GM12878 (cell line): ENCODE data around the gene PCF11. TPM values are rescaled to one million over a fixed set of nuclear protein-coding genes. Genes with fewer than 3 reads are reported as not detected.

Source experiments
- ATAC-seq: fragments of 200-7000 bp; cut with Tn5 transposase; 3 replicates; pipeline ENCODE4 v1.9.1; 2020; ENCODE audit warnings: mild to moderate bottlenecking, moderate library complexity
- BruUV-seq: library from RNA; stranded (reverse); fragments of 400-500 nt; replicated peaks from 2 replicates; lab custom pipeline; 2021; lab: Mats Ljungman, UMichigan
- CTCF ChIA-PET: fragments of 300-600 bp; sonication (Branson Sonifier 250); formaldehyde crosslinking; extraction: SDS; loops from one replicate; lab custom pipeline; 2021; ENCODE audit warnings: inconsistent platforms; lab: Yijun Ruan, JAX
- POLR2A ChIA-PET: fragments of 350-600 bp; formaldehyde crosslinking; extraction: SDS; loops from one replicate; lab custom pipeline; 2021; ENCODE audit warnings: inconsistent platforms; lab: Charles Lee
- RAD21 ChIA-PET: fragments of 300-600 bp; sonication (Branson Sonifier 250); formaldehyde crosslinking; loops from one replicate; lab custom pipeline; 2023; ENCODE audit warnings: antibody characterized with exemption; ENCODE audit not compliant: unreplicated experiment; lab: Charles Lee
- SMC1A ChIA-PET: fragments of 300-600 bp; sonication (Branson Sonifier 250); formaldehyde crosslinking; loops from one replicate; lab custom pipeline; 2023; ENCODE audit not compliant: unreplicated experiment, uncharacterized antibody; lab: Charles Lee
- DNase-seq: peaks from one replicate; pipeline ENCODE4 v3.0.0-alpha.2; 2011; ENCODE audit warnings: low read depth, low spot score
- FAIRE-seq: peaks from 3 replicates; lab custom pipeline; 2011; peaks lifted over from hg19 to GRCh38; lab: Jason Lieb, UNC
- H2AFZ ChIP-seq: 2 replicates; pipeline ENCODE4 v1.6.0; 2011; ENCODE audit warnings: low read depth, low read length, control low read depth; ENCODE audit not compliant: control insufficient read depth
- H3K27ac ChIP-seq: 2 replicates; pipeline ENCODE4 v1.5.1; 2011; ENCODE audit warnings: control low read depth; ENCODE audit not compliant: control insufficient read depth, insufficient read depth
- H3K27me3 ChIP-seq, 2 experiments: replicated peaks in 1 of 2; 2 replicates each; pipeline versions ENCODE4 v1.6.0 to v1.6.1; 2011; ENCODE audit warnings: low read length in 1 of 2; ENCODE audit not compliant: control insufficient read depth in 2 of 2, insufficient read depth in 2 of 2
- H3K36me3 ChIP-seq, 2 experiments: 2 replicates each; pipeline ENCODE4 v1.5.1; 2011; ENCODE audit warnings: low read length in 1 of 2; ENCODE audit not compliant: control insufficient read depth in 2 of 2, insufficient read depth in 2 of 2
- H3K4me1 ChIP-seq: 2 replicates; pipeline ENCODE4 v1.6.1; 2011; ENCODE audit warnings: mild to moderate bottlenecking, low read length, moderate library complexity, mixed read lengths; ENCODE audit not compliant: control insufficient read depth, insufficient read depth
- H3K4me2 ChIP-seq: 2 replicates; pipeline ENCODE4 v1.6.0; 2011; ENCODE audit warnings: control low read depth; ENCODE audit not compliant: control insufficient read depth, insufficient read depth
- H3K4me3 ChIP-seq: fragments of 200-600 bp; sonication (generic); 2 replicates; pipeline ENCODE4 v1.5.1; 2016
- H3K79me2 ChIP-seq: 2 replicates; pipeline ENCODE4 v1.6.0; 2011; ENCODE audit warnings: low read length; ENCODE audit not compliant: control insufficient read depth, insufficient read depth
- H3K9ac ChIP-seq: 2 replicates; pipeline ENCODE4 v1.8.0; 2011; ENCODE audit warnings: low read length, control low read depth, mixed read lengths; ENCODE audit not compliant: control insufficient read depth, insufficient read depth
- H3K9me3 ChIP-seq: replicated peaks from 3 replicates; pipeline ENCODE4 v1.5.1; 2011; ENCODE audit warnings: mild to moderate bottlenecking, low read length; ENCODE audit not compliant: control insufficient read depth, insufficient read depth
- H4K20me1 ChIP-seq: 2 replicates; pipeline ENCODE4 v1.6.0; 2011; ENCODE audit not compliant: control insufficient read depth, insufficient read depth
- CBX3 ChIP-seq: fragments of 200-600 bp; sonication (generic); IDR thresholded peaks from 2 replicates; pipeline ENCODE4 v1.6.1; 2016; ENCODE audit warnings: low read depth, borderline replicate concordance
- CHD1 ChIP-seq: IDR thresholded peaks from 2 replicates; pipeline ENCODE4 v1.6.1; 2012; ENCODE audit warnings: low read depth, low read length, improper control_type of control experiment
- CHD4 ChIP-seq: fragments of 200-600 bp; sonication (generic); IDR thresholded peaks from 2 replicates; pipeline ENCODE4 v1.6.1; 2016; ENCODE audit warnings: mild to moderate bottlenecking
- CTCF ChIP-seq, 3 experiments: IDR thresholded peaks in 2 of 3; conservative IDR thresholded peaks in 1 of 3; 2 replicates each; pipeline ENCODE4 v1.5.1; 2011; ENCODE audit warnings: low read depth in 3 of 3, low read length in 3 of 3, mild to moderate bottlenecking in 3 of 3, control low read depth in 2 of 3, moderate library complexity in 2 of 3, inconsistent platforms in 1 of 3, mixed read lengths in 1 of 3; ENCODE audit not compliant: control insufficient read depth in 2 of 3, insufficient read depth in 1 of 3; ENCODE audit errors: extremely low read depth in 1 of 3
- CUX1 ChIP-seq: IDR thresholded peaks from 2 replicates; pipeline ENCODE4 v1.6.1; 2012; ENCODE audit warnings: improper control_type of control experiment, low read depth, low read length; ENCODE audit not compliant: insufficient replicate concordance
- EZH2 ChIP-seq: IDR thresholded peaks from 2 replicates; pipeline ENCODE4 v1.6.1; 2012; ENCODE audit warnings: low read depth, mild to moderate bottlenecking, control low read depth, inconsistent platforms, low read length, borderline replicate concordance; ENCODE audit not compliant: control insufficient read depth
- FOXM1 ChIP-seq: IDR thresholded peaks from 2 replicates; pipeline ENCODE4 v1.6.1; 2012; ENCODE audit warnings: low read depth, mild to moderate bottlenecking, inconsistent platforms, low read length, moderate library complexity
- MYB ChIP-seq: fragments of 150-350 bp; IDR thresholded peaks from 2 replicates; pipeline ENCODE4 v1.6.1; 2014; ENCODE audit warnings: mild to moderate bottlenecking, low read depth, low read length, borderline replicate concordance
- NFYB ChIP-seq: IDR thresholded peaks from 2 replicates; pipeline ENCODE4 v1.6.1; 2011; ENCODE audit warnings: low read depth, mild to moderate bottlenecking, low read length, improper control_type of control experiment, moderate library complexity; ENCODE audit not compliant: insufficient read depth
- POLR2A ChIP-seq: IDR thresholded peaks from 2 replicates; pipeline ENCODE4 v1.6.1; 2011; ENCODE audit warnings: low read depth, mild to moderate bottlenecking, low read length
- RAD21 ChIP-seq: IDR thresholded peaks from 2 replicates; pipeline ENCODE4 v1.6.1; 2011; ENCODE audit warnings: mild to moderate bottlenecking, low read depth, low read length, moderate library complexity; ENCODE audit not compliant: insufficient read depth
- SIX5 ChIP-seq: IDR thresholded peaks from 2 replicates; pipeline ENCODE4 v1.6.1; 2011; ENCODE audit warnings: mild to moderate bottlenecking, low read depth, low read length, moderate library complexity; ENCODE audit not compliant: severe bottlenecking
- SMC3 ChIP-seq: IDR thresholded peaks from 2 replicates; pipeline ENCODE4 v1.6.1; 2011; ENCODE audit warnings: low read length, improper control_type of control experiment, borderline replicate concordance
- ZNF207 ChIP-seq: fragments of 450-650 bp; IDR thresholded peaks from 2 replicates; pipeline ENCODE4 v1.6.1; 2014; ENCODE audit warnings: antibody characterized with exemption, mild to moderate bottlenecking, borderline replicate concordance
- WGBS: methylation state at CpG from one replicate; pipeline ENCODE4 v1.1.6; 2016; ENCODE audit warnings: low lambda C conversion rate; ENCODE audit not compliant: insufficient replicate concordance, insufficient coverage; ENCODE audit errors: missing lambda C conversion rate; 5-methylcytosine and 5-hydroxymethylcytosine counted together
- in situ Hi-C: fragments of 300-500 bp; cut with MboI; formaldehyde crosslinking; loops from 9 replicates; pipeline ENCODE4 v1.14.3; 2018; ENCODE audit warnings: mixed read lengths
- intact Hi-C: fragments of 100-400 bp; cut with micrococcal nuclease; formaldehyde crosslinking; loops from one replicate; pipeline ENCODE4 v1.14.2; 2022; ENCODE audit not compliant: unreplicated experiment
- polyA plus RNA-seq, 11 experiments: library from polyadenylated mRNA; depleted of rRNA in 4 of 11; unstranded in 6 of 11; stranded (reverse) in 5 of 11; fragments of >200 nt; fragmentation: Nextera tagmentation in 4 of 11; fragmentation: Illumina TruSeq in 1 of 11; extraction: Ambion mirVana in 4 of 11; extraction: Trizol in 1 of 11; gene quantifications; 1 replicate in 1 of 11; 2 replicates in 10 of 11; pipeline versions ENCODE4 v1.2.1 to v1.2.3, GENCODE V29; 2011 to 2016; ENCODE audit warnings: inconsistent platforms in 2 of 11, missing spikeins in 2 of 11, low read depth in 1 of 11
- total RNA-seq, 4 experiments: library from RNA; depleted of rRNA in 3 of 4; stranded (reverse); fragments of >200 nt in 3 of 4; fragmentation: Illumina TruSeq in 1 of 4; extraction: Trizol in 1 of 4; gene quantifications; 2 replicates each; pipeline versions ENCODE4 v1.2.1 to v1.2.3, GENCODE V29; 2013 to 2021
- TF ChIP-seq, protein P1 (sequence below): IDR thresholded peaks from 2 replicates; pipeline ENCODE4 v1.6.1; 2012; ENCODE audit warnings: low read depth, low read length, improper control_type of control experiment
- TF ChIP-seq, protein P2 (sequence below): fragments of 450-650 bp; IDR thresholded peaks from 2 replicates; pipeline ENCODE4 v1.6.1; 2016; ENCODE audit warnings: mild to moderate bottlenecking

PCF11 gene
- total and polyA plus RNA-seq, 10 of the 15 experiments (the other 5 are each of a cell fraction or from before 2014, with no cell fraction given): 9.2 to 90.4 (median 48.0) TPM

GRCh38 chr11:83219095-83219494 is 62.2 kb downstream of the PCF11 start:
- in situ Hi-C loops (no loop called here), intact Hi-C loops (no loop called here)
- Histone ChIP-seq H3K9me3 (no peaks in the 10 kb centered on the region), H2AFZ (no peak overlapping the region), H3K27ac (no peak overlapping the region), H3K36me3 (no peaks in the 10 kb centered on the region), H3K4me1 (no peaks in the 10 kb centered on the region)
- FAIRE-seq: no peak
- RAD21 ChIA-PET: no interaction called here
- TF ChIP-seq ZNF207 (no peak), FOXM1 (no peak), CUX1 (no peak), CTCF (IDR thresholded peaks at IDR 0.05 in 2 of 3, conservative IDR thresholded peaks at IDR 0.05 in 1 of 3; ENCODE audit: control insufficient read depth in 2 of 3, extremely low read depth in 1 of 3, insufficient read depth in 1 of 3, low read depth in 3 of 3, low read length in 3 of 3) (peak; percentile 18 to 26 (median 25); a peak in 2 of 6 replicates), SMC3 (peak; percentile 19; the same call in 1 of the 2 replicates), RAD21 (peak; percentile 51), MYB (no peak), CHD4 (no peak), CHD1 (no peak), SIX5 (no peak), POLR2A (no peak), NFYB (no peak), EZH2 (no peak), CBX3 (no peak)
- TF ChIP-seq, protein P1, sequence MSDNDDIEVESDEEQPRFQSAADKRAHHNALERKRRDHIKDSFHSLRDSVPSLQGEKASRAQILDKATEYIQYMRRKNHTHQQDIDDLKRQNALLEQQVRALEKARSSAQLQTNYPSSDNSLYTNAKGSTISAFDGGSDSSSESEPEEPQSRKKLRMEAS: no peak
- TF ChIP-seq, protein P2, sequence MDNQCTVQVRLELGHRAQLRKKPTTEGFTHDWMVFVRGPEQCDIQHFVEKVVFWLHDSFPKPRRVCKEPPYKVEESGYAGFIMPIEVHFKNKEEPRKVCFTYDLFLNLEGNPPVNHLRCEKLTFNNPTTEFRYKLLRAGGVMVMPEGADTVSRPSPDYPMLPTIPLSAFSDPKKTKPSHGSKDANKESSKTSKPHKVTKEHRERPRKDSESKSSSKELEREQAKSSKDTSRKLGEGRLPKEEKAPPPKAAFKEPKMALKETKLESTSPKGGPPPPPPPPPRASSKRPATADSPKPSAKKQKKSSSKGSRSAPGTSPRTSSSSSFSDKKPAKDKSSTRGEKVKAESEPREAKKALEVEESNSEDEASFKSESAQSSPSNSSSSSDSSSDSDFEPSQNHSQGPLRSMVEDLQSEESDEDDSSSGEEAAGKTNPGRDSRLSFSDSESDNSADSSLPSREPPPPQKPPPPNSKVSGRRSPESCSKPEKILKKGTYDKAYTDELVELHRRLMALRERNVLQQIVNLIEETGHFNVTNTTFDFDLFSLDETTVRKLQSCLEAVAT: no peak
- TF ChIP-seq, all 136 proteins: peak for 3
- no peak overlapping the region for H3K9ac ChIP-seq
- CTCF ChIA-PET: no interaction called here
- H3K27me3 ChIP-seq: no peaks in the 10 kb centered on the region
- H3K4me3 ChIP-seq: no peak overlapping the region
- no peak overlapping the region for H3K4me2 ChIP-seq
- SMC1A ChIA-PET: interaction anchor here (0.6 kb wide), 1 partner anchor 707 kb away, joined by 3 read pairs; no protein-coding TSS in a partner anchor
- no TSS peak for BruUV-seq
- WGBS: 64% methylated on average over 8 of the region's 8 CpGs
- ATAC-seq (peak; percentile 50; the same call in 2 of the 3 replicates), DNase-seq (no peak)
- POLR2A ChIA-PET: no interaction called here
- H4K20me1 ChIP-seq: no peaks in the 10 kb centered on the region
- no peaks in the 10 kb centered on the region for H3K79me2 ChIP-seq
